ENCODE data around the gene ELFN2. TPM values are rescaled to one million over a fixed set of nuclear protein-coding genes. Genes with fewer than 3 reads are reported as not detected.
"Not testable (repeated sequence)": the region's sequence is repeated elsewhere in the genome, so short reads cannot be mapped to it uniquely, and the experiment has no call there.

Gene ELFN2
- total and polyA plus RNA-seq, 2 donors (not counting 3 experiments of a cell fraction or from before 2014, with no cell fraction given) = 0.41 to 1.3 TPM

GRCh38 chr22:37469416-37470086 lies 42.3 kb upstream of the ELFN2 start:
- dilution Hi-C loops (cut with MboI; ENCODE audit: extremely low pct_ligation_motif_present, low sequenced_read_pairs) (no loop called here), intact Hi-C loops (cut with micrococcal nuclease) (no loop called here)
- no peak overlapping the region for H3K4me2 ChIP-seq (ENCODE audit: insufficient read depth, low read length)
- peaks cover 11 to 65% of the 10 kb centered on the region in 2 experiments for H3K36me3 ChIP-seq (ENCODE audit: control insufficient read depth in 2 of 2, extremely low read depth in 1 of 2, insufficient read depth in 2 of 2, low read length in 2 of 2)
- no peak overlapping the region for H3K27ac ChIP-seq (ENCODE audit: insufficient read depth, low read depth, low read length)
- H3K4me3 ChIP-seq (replicated peaks in 1 of 3; ENCODE audit: insufficient read depth in 1 of 3, low read depth in 1 of 3, low read length in 3 of 3) = no peak overlapping the region
- peaks cover 2% of the 10 kb centered on the region for H3K79me2 ChIP-seq (ENCODE audit: control insufficient read depth, insufficient read depth, low read length)
- no peaks in the 10 kb centered on the region for H4K20me1 ChIP-seq (replicated peaks; ENCODE audit: control insufficient read depth, extremely low read depth, insufficient read depth, low read length)
- H3K9me1 ChIP-seq (replicated peaks; ENCODE audit: control insufficient read depth, extremely low read depth, insufficient read depth, low read length) = no peaks in the 10 kb centered on the region
- H3K9me3 ChIP-seq (replicated peaks; ENCODE audit: control insufficient read depth, insufficient read depth, low read length) = no peaks in the 10 kb centered on the region
- TF ChIP-seq GATA2 (IDR thresholded peaks at IDR 0.05; ENCODE audit: insufficient read depth, insufficient read length, low read depth, low read length) = no peak
- DNase-seq (ENCODE audit: low read depth, low spot score) = no peak
- POLR2A ChIA-PET = no interaction called here
- no peak for FAIRE-seq
- no peak overlapping the region for H3K9ac ChIP-seq (replicated peaks; ENCODE audit: extremely low read depth, insufficient read depth, low read length)
- no peak overlapping the region for H2AFZ ChIP-seq (ENCODE audit: low read depth, low read length)
- H3K4me1 ChIP-seq (ENCODE audit: control insufficient read depth, extremely low read depth, insufficient read depth, low read length) = peaks cover 2% of the 10 kb centered on the region
- BruUV-seq (replicated peaks) = TSS peak; percentile 50
- CTCF ChIA-PET = interaction anchor here (1.0 to 1.3 kb wide), 2 partner anchors 11 to 123 kb away, joined by 3 to 5 read pairs; no protein-coding TSS in a partner anchor
- H3K27me3 ChIP-seq (ENCODE audit: control insufficient read depth in 2 of 2, insufficient read depth in 2 of 2, low read length in 2 of 2) = no peaks in the 10 kb centered on the region

- H3K4me3 ChIP-seq (replicated peaks in 1 of 3; ENCODE audit: insufficient read depth in 1 of 3, low read depth in 1 of 3, low read length in 3 of 3); H2AFZ ChIP-seq (ENCODE audit: low read depth, low read length); H3K9me3 ChIP-seq (replicated peaks; ENCODE audit: control insufficient read depth, insufficient read depth, low read length); H4K20me1 ChIP-seq (replicated peaks; ENCODE audit: control insufficient read depth, extremely low read depth, insufficient read depth, low read length); H3K79me2 ChIP-seq (ENCODE audit: control insufficient read depth, insufficient read depth, low read length); H3K9me1 ChIP-seq (replicated peaks; ENCODE audit: control insufficient read depth, extremely low read depth, insufficient read depth, low read length); dilution Hi-C loops (cut with MboI; ENCODE audit: extremely low pct_ligation_motif_present, low sequenced_read_pairs); H3K9ac ChIP-seq (replicated peaks; ENCODE audit: extremely low read depth, insufficient read depth, low read length); H3K4me2 ChIP-seq (ENCODE audit: insufficient read depth, low read length); DNase-seq (ENCODE audit: low read depth, low spot score); CTCF ChIA-PET; H3K27ac ChIP-seq (ENCODE audit: insufficient read depth, low read depth, low read length); intact Hi-C loops (cut with micrococcal nuclease); H3K4me1 ChIP-seq (ENCODE audit: control insufficient read depth, extremely low read depth, insufficient read depth, low read length); H3K27me3 ChIP-seq (ENCODE audit: control insufficient read depth in 2 of 2, insufficient read depth in 2 of 2, low read length in 2 of 2); POLR2A ChIA-PET; FAIRE-seq; BruUV-seq (replicated peaks): not testable (repeated sequence)
- H3K36me3 ChIP-seq (ENCODE audit: control insufficient read depth in 2 of 2, extremely low read depth in 1 of 2, insufficient read depth in 2 of 2, low read length in 2 of 2) = peaks cover 11 to 52% of the 10 kb centered on the region in 2 experiments
Measured at GRCh38 chr22:37468201-37468695, 41.0 kb upstream of the ELFN2 start.

All from endothelial cell of umbilical vein (primary cell).